ENCODE results near the gene SLC16A4. TPM values are rescaled to one million over a fixed set of nuclear protein-coding genes. Genes with fewer than 3 reads are reported as not detected.

SLC16A4 gene
- total and polyA plus RNA-seq, 2 experiments from 2014 or later: 15.6 to 28.1 TPM

- no peaks in the 10 kb centered on the region for H3K79me2 ChIP-seq (ENCODE audit: insufficient read depth)
- H4K20me1 ChIP-seq (ENCODE audit: insufficient read depth): no peaks in the 10 kb centered on the region
- H3F3A ChIP-seq (ENCODE audit: insufficient read depth): no peaks in the 10 kb centered on the region
- H3K9ac ChIP-seq: no peak overlapping the region
- no peak for DNase-seq
- H3K36me3 ChIP-seq (ENCODE audit: low read depth): no peaks in the 10 kb centered on the region
- H3K27ac ChIP-seq: no peak overlapping the region
- in situ Hi-C loops (cut with MboI): no loop called here
- no peaks in the 10 kb centered on the region for H3K9me3 ChIP-seq (ENCODE audit: low read depth)
- 63 to 76% methylated on average over 6 of the region's 6 CpGs for WGBS, 2 experiments (ENCODE audit: low coverage in 1 of 2, low lambda C conversion rate in 2 of 2, missing lambda C conversion rate in 2 of 2)
- no peak for TF ChIP-seq EZH2phosphoT487 (IDR thresholded peaks at IDR 0.05; ENCODE audit: insufficient read depth, low read depth)
- TF ChIP-seq EZH2 (IDR thresholded peaks at IDR 0.05; ENCODE audit: insufficient read depth, poor library complexity, severe bottlenecking): no peak
- H3K4me1 ChIP-seq (ENCODE audit: insufficient read depth): no peaks in the 10 kb centered on the region
- H3K9me2 ChIP-seq (ENCODE audit: insufficient read depth): no peaks in the 10 kb centered on the region
- no peak overlapping the region for H2AFZ ChIP-seq
- no peak overlapping the region for H3K4me2 ChIP-seq (ENCODE audit: unreplicated experiment)
- no peak overlapping the region for H3K4me3 ChIP-seq
- peaks cover 10% of the 10 kb centered on the region for H3K27me3 ChIP-seq (replicated peaks; ENCODE audit: insufficient read depth)
These were observed 39.5 kb upstream of the SLC16A4 start for GRCh38 chr1:110430366-110430765.

GRCh38 chr1:110428946-110429345 lies 38.1 kb upstream of the SLC16A4 start:
- H3K4me1 ChIP-seq (ENCODE audit: insufficient read depth): no peaks in the 10 kb centered on the region
- H3K27ac ChIP-seq: no peak overlapping the region
- in situ Hi-C loops (cut with MboI): no loop called here
- no peaks in the 10 kb centered on the region for H3F3A ChIP-seq (ENCODE audit: insufficient read depth)
- H3K9me2 ChIP-seq (ENCODE audit: insufficient read depth): no peaks in the 10 kb centered on the region
- H3K36me3 ChIP-seq (ENCODE audit: low read depth): no peaks in the 10 kb centered on the region
- 20 to 21% methylated on average over 4 of the region's 4 CpGs for WGBS, 2 experiments (ENCODE audit: low coverage in 1 of 2, low lambda C conversion rate in 2 of 2, missing lambda C conversion rate in 2 of 2)
- H3K4me2 ChIP-seq (ENCODE audit: unreplicated experiment): no peak overlapping the region
- no peaks in the 10 kb centered on the region for H3K79me2 ChIP-seq (ENCODE audit: insufficient read depth)
- no peaks in the 10 kb centered on the region for H3K9me3 ChIP-seq (ENCODE audit: low read depth)
- no peak overlapping the region for H3K9ac ChIP-seq
- H3K27me3 ChIP-seq (replicated peaks; ENCODE audit: insufficient read depth): peaks cover 10% of the 10 kb centered on the region
- no peak overlapping the region for H2AFZ ChIP-seq
- H4K20me1 ChIP-seq (ENCODE audit: insufficient read depth): no peaks in the 10 kb centered on the region
- DNase-seq: no peak
- H3K4me3 ChIP-seq: no peak overlapping the region
- TF ChIP-seq EZH2phosphoT487 (IDR thresholded peaks at IDR 0.05; ENCODE audit: insufficient read depth, low read depth): no peak
- no peak for TF ChIP-seq EZH2 (IDR thresholded peaks at IDR 0.05; ENCODE audit: insufficient read depth, poor library complexity, severe bottlenecking)

GRCh38 chr1:110426854-110427253 lies 36.0 kb upstream of the SLC16A4 start:
- H3K27me3 ChIP-seq (replicated peaks; ENCODE audit: insufficient read depth): peaks cover 10% of the 10 kb centered on the region
- no peaks in the 10 kb centered on the region for H3K79me2 ChIP-seq (ENCODE audit: insufficient read depth)
- no peaks in the 10 kb centered on the region for H3K9me3 ChIP-seq (ENCODE audit: low read depth)
- no peak for DNase-seq
- no peak overlapping the region for H3K9ac ChIP-seq
- no peaks in the 10 kb centered on the region for H3F3A ChIP-seq (ENCODE audit: insufficient read depth)
- no peaks in the 10 kb centered on the region for H3K4me1 ChIP-seq (ENCODE audit: insufficient read depth)
- no peaks in the 10 kb centered on the region for H3K9me2 ChIP-seq (ENCODE audit: insufficient read depth)
- no peak for TF ChIP-seq EZH2phosphoT487 (IDR thresholded peaks at IDR 0.05; ENCODE audit: insufficient read depth, low read depth)
- H3K4me3 ChIP-seq: no peak overlapping the region
- no peak overlapping the region for H3K27ac ChIP-seq
- no peak overlapping the region for H2AFZ ChIP-seq
- in situ Hi-C loops (cut with MboI): no loop called here
- no peaks in the 10 kb centered on the region for H4K20me1 ChIP-seq (ENCODE audit: insufficient read depth)
- 59 to 62% methylated on average over 4 of the region's 4 CpGs for WGBS, 2 experiments (ENCODE audit: low coverage in 1 of 2, low lambda C conversion rate in 2 of 2, missing lambda C conversion rate in 2 of 2)
- H3K36me3 ChIP-seq (ENCODE audit: low read depth): no peaks in the 10 kb centered on the region
- no peak overlapping the region for H3K4me2 ChIP-seq (ENCODE audit: unreplicated experiment)

- peak; percentile 12 for DNase-seq
- no peak overlapping the region for H3K27ac ChIP-seq
- H4K20me1 ChIP-seq (ENCODE audit: insufficient read depth): no peaks in the 10 kb centered on the region
- in situ Hi-C loops (cut with MboI): no loop called here
- peaks cover 10% of the 10 kb centered on the region for H3K27me3 ChIP-seq (replicated peaks; ENCODE audit: insufficient read depth)
- no peaks in the 10 kb centered on the region for H3K36me3 ChIP-seq (ENCODE audit: low read depth)
- H3K4me3 ChIP-seq: no peak overlapping the region
- 0 out of 2 replicates have a peak, but pooled peaks cover 7% of the 10 kb centered on the region for H3K4me1 ChIP-seq (ENCODE audit: insufficient read depth)
- H3K4me2 ChIP-seq (ENCODE audit: unreplicated experiment): no peak overlapping the region
- H2AFZ ChIP-seq: no peak overlapping the region; the same call in 1 of the 2 replicates
- WGBS, 2 experiments (ENCODE audit: low coverage in 1 of 2, low lambda C conversion rate in 2 of 2, missing lambda C conversion rate in 2 of 2): 20 to 24% methylated on average over 9 of the region's 9 CpGs
- no peak for TF ChIP-seq EZH2phosphoT487 (IDR thresholded peaks at IDR 0.05; ENCODE audit: insufficient read depth, low read depth)
- TF ChIP-seq EZH2 (IDR thresholded peaks at IDR 0.05; ENCODE audit: insufficient read depth, poor library complexity, severe bottlenecking): no peak
- no peaks in the 10 kb centered on the region for H3K9me2 ChIP-seq (ENCODE audit: insufficient read depth)
- no peak overlapping the region for H3K9ac ChIP-seq
- no peaks in the 10 kb centered on the region for H3K9me3 ChIP-seq (ENCODE audit: low read depth)
- H3F3A ChIP-seq (ENCODE audit: insufficient read depth): 0 out of 2 replicates have a peak, but pooled peaks cover 4% of the 10 kb centered on the region
- H3K79me2 ChIP-seq (ENCODE audit: insufficient read depth): no peaks in the 10 kb centered on the region
These were observed 34.9 kb upstream of the SLC16A4 start for GRCh38 chr1:110425612-110426152.
